Caco-2 (cell line): ENCODE measurements around the gene ELOVL5. TPM values are rescaled to one million over a fixed set of nuclear protein-coding genes. Genes with fewer than 3 reads are reported as not detected.
A peak's percentile ranks its signal among the peaks of the same experiment; 100 is the strongest.

ENCODE experiments used
- BruUV-seq: library from RNA; stranded (reverse); fragments of 400-500 nt; replicated peaks from 2 replicates; lab custom pipeline; 2021; lab: Mats Ljungman, UMichigan
- CTCF ChIA-PET: fragments of 300-600 bp; sonication (Branson Sonifier 250); formaldehyde crosslinking; loops from one replicate; lab custom pipeline; 2022; ENCODE audit warnings: antibody characterized with exemption; lab: Charles Lee
- POLR2A ChIA-PET: fragments of 300-600 bp; sonication (Branson Sonifier 250); formaldehyde crosslinking; loops from one replicate; lab custom pipeline; 2022; ENCODE audit warnings: antibody characterized with exemption; lab: Charles Lee
- DNase-seq, 2 experiments: peaks; one replicate each; pipeline versions ENCODE4 v3.0.0 to v3.0.0-alpha.2; 2020 to 2022
- H3K27me3 ChIP-seq: replicated peaks from 2 replicates; pipeline ENCODE4 v1.6.0; 2011; ENCODE audit warnings: low read length; ENCODE audit not compliant: control insufficient read depth, insufficient read depth
- H3K36me3 ChIP-seq: 2 replicates; pipeline ENCODE4 v1.5.1; 2011; ENCODE audit warnings: low read length; ENCODE audit not compliant: control insufficient read depth, insufficient read depth
- H3K4me1 ChIP-seq: fragments of 250-450 bp; sonication (Bioruptor Pico); 2 replicates; pipeline ENCODE4 v1.5.1; 2020; ENCODE audit warnings: mild to moderate bottlenecking
- H3K4me3 ChIP-seq: 2 replicates; pipeline ENCODE4 v1.5.1; 2011; ENCODE audit warnings: low read depth, mild to moderate bottlenecking, control low read depth, low read length
- H3K9me3 ChIP-seq: fragments of 250-450 bp; sonication (Bioruptor Pico); 2 replicates; pipeline ENCODE4 v1.5.1; 2020; ENCODE audit warnings: mild to moderate bottlenecking, moderate library complexity
- H3K27ac Mint-ChIP-seq: one replicate; pipeline ENCODE4 v1.8.0; 2022; ENCODE audit warnings: mixed read lengths; ENCODE audit not compliant: unreplicated experiment
- H3K27me3 Mint-ChIP-seq: one replicate; pipeline ENCODE4 v1.8.0; 2022; ENCODE audit warnings: mixed read lengths; ENCODE audit not compliant: insufficient read depth, unreplicated experiment
- H3K36me3 Mint-ChIP-seq: one replicate; pipeline ENCODE4 v1.8.0; 2022; ENCODE audit warnings: mild to moderate bottlenecking, mixed read lengths; ENCODE audit not compliant: insufficient read depth, unreplicated experiment
- H3K4me1 Mint-ChIP-seq: one replicate; pipeline ENCODE4 v1.8.0; 2022; ENCODE audit warnings: low read depth, mixed read lengths; ENCODE audit not compliant: unreplicated experiment
- H3K4me3 Mint-ChIP-seq: one replicate; pipeline ENCODE4 v1.8.0; 2022; ENCODE audit warnings: mild to moderate bottlenecking, moderate library complexity, mixed read lengths; ENCODE audit not compliant: unreplicated experiment
- H3K9me3 Mint-ChIP-seq: one replicate; pipeline ENCODE4 v1.8.0; 2022; ENCODE audit warnings: mixed read lengths; ENCODE audit not compliant: unreplicated experiment
- CTCF ChIP-seq, 2 experiments: fragments of 200-600 bp in 1 of 2; IDR thresholded peaks; 1 replicate in 1 of 2; 2 replicates in 1 of 2; pipeline versions ENCODE4 v1.5.1 to v1.8.0; 2011 to 2022; ENCODE audit warnings: antibody characterized with exemption in 1 of 2, control low read depth in 1 of 2, inconsistent platforms in 1 of 2, low read depth in 1 of 2, low read length in 1 of 2, mild to moderate bottlenecking in 1 of 2, moderate library complexity in 1 of 2; ENCODE audit not compliant: insufficient read depth in 1 of 2, severe bottlenecking in 1 of 2, unreplicated experiment in 1 of 2
- intact Hi-C: fragments of 100-400 bp; cut with micrococcal nuclease; formaldehyde crosslinking; loops from one replicate; pipeline ENCODE4 v1.10.0; 2022; ENCODE audit not compliant: unreplicated experiment
- total RNA-seq: library from RNA; stranded (reverse); gene quantifications from 2 replicates; pipeline ENCODE4 v1.2.3, GENCODE V29; 2022

Gene ELOVL5
- total RNA-seq, 1 experiment from 2014 or later = 70.4 TPM

- no peak for DNase-seq
- Mint-ChIP-seq H3K27ac (no peak overlapping the region), H3K36me3 (no peaks in the 10 kb centered on the region), H3K9me3 (no peaks in the 10 kb centered on the region), H3K4me3 (no peak overlapping the region), H3K27me3 (no peaks in the 10 kb centered on the region), H3K4me1 (no peaks in the 10 kb centered on the region)
- CTCF ChIA-PET = no interaction called here
- no peak overlapping the region for H3K4me3 ChIP-seq
- no peak for TF ChIP-seq CTCF (IDR thresholded peaks at IDR 0.05; ENCODE audit: insufficient read depth in 1 of 2, low read depth in 1 of 2, low read length in 1 of 2, severe bottlenecking in 1 of 2, unreplicated experiment in 1 of 2)
- BruUV-seq = no TSS peak
- H3K9me3 ChIP-seq = no peaks in the 10 kb centered on the region
- POLR2A ChIA-PET = no interaction called here
- intact Hi-C loops = no loop called here
- H3K27me3 ChIP-seq = no peaks in the 10 kb centered on the region
- H3K4me1 ChIP-seq = no peaks in the 10 kb centered on the region; the same call in 1 of the 2 replicates
- no peaks in the 10 kb centered on the region for H3K36me3 ChIP-seq
Observed at GRCh38 chr6:53311586-53311935, 37.2 kb downstream of the ELOVL5 start.

- no peaks in the 10 kb centered on the region for H3K27me3 Mint-ChIP-seq
- intact Hi-C loops = no loop called here
- ChIA-PET POLR2A (no interaction called here), CTCF (no interaction called here)
- Histone ChIP-seq H3K4me1 (no peaks in the 10 kb centered on the region; the same call in 1 of the 2 replicates), H3K27me3 (no peaks in the 10 kb centered on the region), H3K4me3 (no peak overlapping the region), H3K36me3 (no peaks in the 10 kb centered on the region), H3K9me3 (no peaks in the 10 kb centered on the region)
- no peak for DNase-seq
- TF ChIP-seq CTCF (IDR thresholded peaks at IDR 0.05; ENCODE audit: insufficient read depth in 1 of 2, low read depth in 1 of 2, low read length in 1 of 2, severe bottlenecking in 1 of 2, unreplicated experiment in 1 of 2) = no peak
- no peaks in the 10 kb centered on the region for H3K36me3 Mint-ChIP-seq
- no peaks in the 10 kb centered on the region for H3K4me1 Mint-ChIP-seq
- H3K9me3 Mint-ChIP-seq = no peaks in the 10 kb centered on the region
- no peak overlapping the region for H3K4me3 Mint-ChIP-seq
- no peak overlapping the region for H3K27ac Mint-ChIP-seq
- BruUV-seq = no TSS peak
Observed at GRCh38 chr6:53310771-53311585, 37.8 kb downstream of the ELOVL5 start.

- H3K4me3 Mint-ChIP-seq = no peak overlapping the region
- Histone ChIP-seq H3K36me3 (no peaks in the 10 kb centered on the region), H3K4me1 (no peaks in the 10 kb centered on the region; the same call in 1 of the 2 replicates), H3K9me3 (no peaks in the 10 kb centered on the region), H3K4me3 (no peak overlapping the region), H3K27me3 (no peaks in the 10 kb centered on the region)
- H3K9me3 Mint-ChIP-seq = no peaks in the 10 kb centered on the region
- no peaks in the 10 kb centered on the region for H3K27me3 Mint-ChIP-seq
- peak overlapping the region; percentile 42 for H3K27ac Mint-ChIP-seq
- intact Hi-C loops = no loop called here
- no peaks in the 10 kb centered on the region for H3K4me1 Mint-ChIP-seq
- no TSS peak for BruUV-seq
- CTCF ChIA-PET = no interaction called here
- POLR2A ChIA-PET = no interaction called here
- DNase-seq = no peak
- no peaks in the 10 kb centered on the region for H3K36me3 Mint-ChIP-seq
- no peak for TF ChIP-seq CTCF (IDR thresholded peaks at IDR 0.05; ENCODE audit: insufficient read depth in 1 of 2, low read depth in 1 of 2, low read length in 1 of 2, severe bottlenecking in 1 of 2, unreplicated experiment in 1 of 2)
Observed at GRCh38 chr6:53309901-53310300, 38.8 kb downstream of the ELOVL5 start.
